ENCODE results near the gene YTHDC1.

YTHDC1 gene

GRCh38 chr4:68358988-68359387, 9.1 kb upstream of the YTHDC1 start:
- no peak for DNase-seq

GRCh38 chr4:68352791-68353190, 2.9 kb upstream of the YTHDC1 start:
- no peak for DNase-seq

GRCh38 chr4:68349279-68349648, 626 bp downstream of the YTHDC1 start:
- no peak for DNase-seq

GRCh38 chr4:68348577-68348976, 1.3 kb downstream of the YTHDC1 start:
- no peak for DNase-seq

- no peak for DNase-seq
Measured at GRCh38 chr4:68347845-68348244, 2.0 kb downstream of the YTHDC1 start.

- DNase-seq, result no peak
Measured at GRCh38 chr4:68346461-68346860, 3.4 kb downstream of the YTHDC1 start.

GRCh38 chr4:68344785-68345184, 5.1 kb downstream of the YTHDC1 start:
- DNase-seq, result no peak

- no peak for DNase-seq
Measured at GRCh38 chr4:68344049-68344448, 5.8 kb downstream of the YTHDC1 start.

GRCh38 chr4:68342134-68342533, 7.8 kb downstream of the YTHDC1 start:
- DNase-seq, result peak; percentile 36

- DNase-seq, result no peak
Measured at GRCh38 chr4:68338625-68339024, 11.3 kb downstream of the YTHDC1 start.

- DNase-seq, result no peak
Measured at GRCh38 chr4:68337522-68337921, 12.4 kb downstream of the YTHDC1 start.

GRCh38 chr4:68337004-68337403, 12.9 kb downstream of the YTHDC1 start:
- DNase-seq, result no peak

- DNase-seq, result no peak
Measured at GRCh38 chr4:68336530-68336929, 13.4 kb downstream of the YTHDC1 start.

- DNase-seq, result no peak
Measured at GRCh38 chr4:68326141-68326540, 23.7 kb downstream of the YTHDC1 start.

- no peak for DNase-seq
Measured at GRCh38 chr4:68324519-68325262, 25.2 kb downstream of the YTHDC1 start.

GRCh38 chr4:68319040-68319439, 30.9 kb downstream of the YTHDC1 start:
- no peak for DNase-seq

- no peak for DNase-seq
Measured at GRCh38 chr4:68316193-68316969, 33.5 kb downstream of the YTHDC1 start.

GRCh38 chr4:68310651-68311247, 39.1 kb downstream of the YTHDC1 start:
- DNase-seq, result no peak

GRCh38 chr4:68304731-68305130, 45.2 kb downstream of the YTHDC1 start:
- DNase-seq, result no peak

GRCh38 chr4:68299492-68300457, 50.1 kb downstream of the YTHDC1 start:
- no peak for DNase-seq

- no peak for DNase-seq
Measured at GRCh38 chr4:68297137-68297536, 52.8 kb downstream of the YTHDC1 start.

GRCh38 chr4:68291256-68291655, 58.6 kb downstream of the YTHDC1 start:
- DNase-seq, result no peak

- DNase-seq, result no peak
Measured at GRCh38 chr4:68288393-68288740, 61.5 kb downstream of the YTHDC1 start.
